HG03520 (cell line): ENCODE results near the gene ATP2A3.
"Not testable (repeated sequence)": the region's sequence is repeated elsewhere in the genome, so short reads cannot be mapped to it uniquely, and the experiment has no call there.

Experiments
- ATAC-seq: cut with Tn5 transposase; IDR thresholded peaks from one replicate; pipeline ENCODE4 v1.9.1; 2021; ENCODE audit warnings: mild to moderate bottlenecking, moderate library complexity; ENCODE audit not compliant: unreplicated experiment

ATP2A3 gene

DNA sequence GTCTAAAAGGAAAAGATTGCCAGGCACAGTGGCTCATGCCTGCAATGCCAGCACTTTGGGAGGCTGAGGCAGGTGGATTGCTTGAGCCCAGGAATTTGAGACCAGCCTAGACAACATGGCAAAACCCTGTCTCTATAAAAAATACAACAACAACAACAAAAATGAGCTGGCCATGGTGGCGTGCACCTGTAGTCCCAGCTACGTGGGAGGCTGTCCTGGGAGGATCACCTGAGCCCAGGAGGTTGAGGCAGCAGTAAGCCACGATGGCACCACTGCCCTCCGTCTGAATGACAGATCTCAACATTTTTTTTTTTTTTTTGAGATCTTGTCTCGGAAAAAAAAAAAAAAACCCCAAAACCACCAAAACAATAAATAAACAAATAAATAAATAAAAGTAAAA lies 28.1 kb upstream of the ATP2A3 start:
- ATAC-seq: no peak

DNA sequence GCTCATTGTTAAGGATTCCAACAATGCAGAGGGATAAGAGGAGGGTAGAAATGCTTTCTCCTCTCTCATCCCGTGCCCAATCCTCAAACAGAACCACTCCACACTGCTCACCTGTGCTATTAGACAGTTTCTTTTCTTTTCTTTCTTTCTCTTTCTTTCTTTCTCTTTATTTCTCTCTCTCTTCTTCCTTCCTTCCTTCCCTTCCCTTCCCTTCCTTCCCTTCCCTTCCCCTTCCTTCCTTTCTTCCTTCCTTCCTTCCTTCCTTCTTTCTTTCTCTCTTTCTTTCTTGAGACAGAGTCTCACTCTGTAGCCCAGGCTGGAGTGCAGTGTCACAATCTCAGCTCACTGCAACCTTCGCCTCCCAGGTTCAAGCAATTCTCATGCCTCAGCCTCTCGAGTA lies 27.5 kb upstream of the ATP2A3 start:
- not testable (repeated sequence) for ATAC-seq

DNA sequence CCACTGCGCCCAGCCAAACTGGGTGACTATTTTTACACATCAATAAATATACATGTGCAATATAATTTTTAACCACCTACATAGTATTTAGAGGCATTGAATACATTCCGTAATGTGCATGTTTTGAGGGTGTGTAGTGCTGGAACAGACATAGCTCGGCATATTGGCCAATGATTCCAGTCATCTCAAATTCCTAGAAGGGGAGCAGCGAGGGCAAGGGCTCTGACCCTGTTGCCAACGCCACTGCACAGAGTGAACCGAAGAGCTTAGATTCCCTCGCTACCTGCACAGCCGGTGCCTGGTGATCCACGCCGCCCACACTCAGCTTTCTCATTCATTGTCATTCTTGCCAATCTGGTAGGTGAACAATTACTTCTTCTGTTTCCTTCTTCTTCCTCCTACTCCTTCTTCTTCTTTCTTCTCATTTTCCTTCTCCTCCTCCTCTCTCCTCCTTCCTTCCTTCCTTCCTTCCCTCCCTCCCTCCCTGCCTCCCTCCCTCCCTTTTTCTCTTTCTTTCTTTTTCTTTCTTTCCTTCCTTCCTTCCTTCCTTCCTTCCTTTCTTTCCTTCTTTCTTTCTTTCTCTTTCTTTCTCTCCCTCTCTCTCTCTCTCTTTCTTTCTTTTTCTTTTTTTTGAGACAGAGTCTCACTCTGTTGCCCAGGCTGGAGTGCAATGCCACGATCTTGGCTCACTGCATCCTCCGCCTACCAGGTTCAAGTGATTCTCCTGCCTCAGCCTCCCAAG lies 26.3 kb upstream of the ATP2A3 start:
- ATAC-seq: no peak

DNA sequence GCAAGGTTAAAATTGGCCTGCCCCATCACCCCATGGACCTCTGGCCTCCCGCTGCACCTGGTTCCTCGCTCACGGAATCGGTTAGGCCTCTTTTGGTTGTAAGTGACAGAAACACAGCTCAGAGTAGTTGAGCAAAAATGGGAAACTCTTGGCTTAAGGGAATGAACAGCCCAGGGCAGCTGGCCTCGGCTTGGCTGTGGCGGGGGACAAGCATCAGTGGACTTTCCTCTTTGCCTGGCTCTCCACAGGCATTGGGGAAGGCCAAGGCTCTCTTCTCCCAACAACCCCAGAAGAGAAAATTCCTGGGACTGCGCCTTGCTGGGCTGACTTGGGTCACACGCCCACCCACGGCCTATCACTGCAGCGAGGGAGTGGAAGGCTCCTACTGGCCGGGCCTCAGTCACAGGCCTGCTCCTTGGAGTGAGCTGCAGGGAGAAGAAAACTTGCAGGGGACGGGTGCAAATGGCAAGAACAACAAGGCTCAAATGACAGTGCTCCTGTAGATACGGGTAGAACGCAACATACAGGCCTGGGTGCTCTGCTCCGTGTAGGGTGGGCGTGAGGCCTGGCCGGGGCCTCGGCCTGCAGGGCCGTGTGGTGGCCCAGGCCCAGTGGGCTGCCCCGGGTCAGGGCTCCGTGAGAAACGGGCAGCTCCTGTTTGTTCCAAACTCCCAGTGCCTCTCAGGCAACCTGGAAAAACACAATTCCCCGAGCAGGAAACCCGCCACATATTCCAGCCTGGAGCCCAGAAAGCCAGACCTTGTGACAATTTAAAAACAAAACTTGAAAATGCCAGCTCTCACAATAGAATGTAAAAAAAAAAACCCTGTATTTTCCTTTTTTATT lies 25.0 kb upstream of the ATP2A3 start:
- ATAC-seq: no peak

DNA sequence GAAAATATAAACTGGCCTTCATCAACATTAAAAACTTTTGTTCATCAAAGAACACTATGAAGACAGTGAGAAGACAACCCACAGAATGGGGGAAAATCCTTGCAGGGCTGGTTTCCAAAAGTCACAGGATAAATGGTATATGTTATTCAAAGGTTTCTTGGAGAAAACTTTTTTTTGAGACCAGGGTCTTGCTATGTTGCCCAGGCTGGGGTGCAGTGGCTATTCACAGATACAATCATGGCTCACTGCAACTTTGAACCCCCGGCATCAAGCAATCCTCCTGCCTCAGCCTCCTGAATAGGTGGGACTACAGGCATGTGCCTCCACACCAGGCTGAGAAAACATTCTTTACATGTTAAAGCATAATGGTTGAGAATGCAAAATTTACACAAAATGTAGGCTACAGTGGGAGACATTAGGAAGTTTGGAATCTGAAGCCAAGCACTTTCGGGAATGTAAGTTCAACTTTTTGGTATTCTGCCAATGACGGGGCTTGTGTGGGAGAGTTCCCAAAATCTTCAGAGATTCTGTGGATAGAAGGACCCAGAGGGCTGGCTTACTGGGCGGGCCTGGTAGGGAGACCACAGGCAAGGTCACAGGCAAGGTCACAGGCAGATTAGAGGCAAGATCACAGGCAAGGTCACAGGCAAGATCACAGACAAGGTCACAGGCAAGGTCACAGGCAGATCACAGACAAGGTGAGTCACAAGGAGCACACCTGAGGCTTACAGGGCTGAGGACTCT lies 24.2 kb upstream of the ATP2A3 start:
- ATAC-seq: no peak

DNA sequence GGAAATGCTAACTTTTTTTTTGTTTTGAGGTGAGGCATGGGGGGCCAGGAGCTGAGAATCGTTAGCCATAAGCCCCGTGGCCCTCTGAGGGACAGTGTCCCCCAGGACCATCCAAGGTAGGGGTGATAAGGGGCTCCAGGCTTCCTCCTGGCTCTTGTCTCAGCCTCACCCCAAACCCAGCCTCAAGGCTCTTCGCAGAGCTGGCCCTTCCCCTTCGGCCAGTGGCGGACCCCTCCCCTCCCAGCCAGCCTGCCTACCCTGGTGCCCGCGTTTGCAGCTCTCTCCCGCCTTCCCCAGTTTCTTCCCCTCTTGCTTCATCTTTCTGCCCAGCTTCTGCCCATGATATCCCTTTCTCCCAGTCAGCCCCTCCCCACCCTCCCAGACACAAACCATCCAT lies 22.7 kb upstream of the ATP2A3 start:
- ATAC-seq: no peak

DNA sequence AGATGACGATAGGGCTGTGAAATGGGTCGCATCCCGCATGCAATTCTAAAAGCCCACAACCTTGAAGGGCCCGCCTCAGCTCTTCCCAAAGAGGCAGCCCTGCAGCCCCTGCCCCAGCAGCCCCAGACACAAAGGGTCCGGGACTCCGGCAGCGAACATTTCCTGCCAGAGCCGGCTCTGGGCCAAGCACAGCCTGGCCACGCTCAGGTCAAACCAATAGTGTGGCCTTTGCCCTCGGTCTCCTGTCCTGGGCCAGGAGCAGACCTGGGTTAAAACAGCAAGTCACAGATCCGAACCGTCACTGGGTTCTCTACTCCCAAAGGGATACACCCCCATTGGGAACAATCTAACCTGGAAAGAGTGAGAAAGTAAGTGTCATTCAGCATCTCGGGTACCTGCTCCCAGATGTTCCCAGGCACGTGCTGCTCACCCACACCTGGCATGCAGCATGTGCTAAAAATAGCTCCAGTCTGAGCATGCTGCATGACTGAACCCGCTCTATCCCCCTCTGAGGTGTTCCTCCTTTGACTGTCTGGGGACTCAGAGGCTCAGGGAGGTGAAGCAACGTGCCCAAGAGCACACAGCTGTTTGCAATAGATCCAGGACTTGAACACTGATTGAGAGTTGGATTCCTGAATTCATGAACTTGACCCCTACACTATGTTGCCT lies 22.2 kb upstream of the ATP2A3 start:
- ATAC-seq: no peak

DNA sequence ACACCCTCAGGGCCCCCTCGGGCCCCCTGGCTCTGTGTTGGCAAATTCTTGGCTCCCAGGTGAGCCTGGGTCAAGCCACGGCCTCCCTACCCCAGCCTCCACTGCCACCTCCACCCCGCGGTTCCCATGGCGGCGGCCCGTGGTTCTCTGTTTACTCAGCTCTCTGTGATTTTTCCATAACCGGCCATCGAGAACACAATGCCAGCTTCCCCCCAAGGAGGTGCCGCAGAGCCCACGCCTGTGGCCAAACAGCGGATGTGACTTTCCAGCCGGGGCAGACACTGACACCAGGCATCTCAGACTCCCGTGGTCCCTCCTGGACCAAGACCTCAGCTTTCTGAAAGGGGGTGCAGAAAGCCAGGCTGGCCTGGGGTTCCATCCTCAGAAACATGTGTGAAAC lies 21.6 kb upstream of the ATP2A3 start:
- ATAC-seq: no peak

DNA sequence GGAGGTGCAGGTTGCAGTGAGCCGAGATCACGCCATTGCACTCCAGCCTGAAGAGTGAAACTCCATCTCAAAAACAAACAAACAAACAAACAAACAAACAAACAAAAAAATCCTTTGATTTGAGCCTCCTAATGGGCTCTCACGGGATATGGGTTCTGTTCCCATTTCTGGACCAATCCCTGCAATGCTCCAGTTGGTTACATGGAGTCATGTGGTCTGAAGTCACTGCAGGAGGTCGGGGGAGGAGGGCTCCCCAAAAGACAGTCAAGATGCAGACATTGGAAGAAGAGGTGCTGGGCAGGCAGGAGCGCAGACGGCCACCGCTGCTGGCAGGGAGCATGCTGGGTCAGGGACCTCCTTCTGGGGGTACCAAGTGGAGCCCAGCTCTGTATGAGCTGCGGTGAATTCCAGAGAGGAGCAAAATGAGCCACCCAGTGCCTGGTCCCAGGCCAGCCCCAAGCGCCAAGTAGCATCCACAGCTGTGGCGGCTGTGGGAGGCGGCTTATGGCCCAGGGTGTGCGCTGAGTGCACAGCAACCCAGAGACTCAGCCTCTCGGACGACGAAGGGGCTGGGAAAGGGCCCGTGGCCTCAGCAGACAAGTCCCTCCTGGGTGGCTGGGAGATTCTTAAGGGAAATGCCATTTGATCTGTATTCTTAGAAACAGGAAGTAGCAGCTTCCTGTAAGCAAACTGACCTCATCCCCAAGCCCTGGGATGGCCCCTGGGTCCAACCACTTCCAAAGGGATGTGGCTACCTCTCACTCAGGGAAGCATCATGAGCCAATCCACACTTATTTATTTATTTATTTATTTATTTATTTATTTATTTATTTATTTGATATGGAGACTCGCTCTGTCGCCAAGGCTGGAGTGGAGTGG lies 19.6 kb upstream of the ATP2A3 start:
- ATAC-seq: no peak

DNA sequence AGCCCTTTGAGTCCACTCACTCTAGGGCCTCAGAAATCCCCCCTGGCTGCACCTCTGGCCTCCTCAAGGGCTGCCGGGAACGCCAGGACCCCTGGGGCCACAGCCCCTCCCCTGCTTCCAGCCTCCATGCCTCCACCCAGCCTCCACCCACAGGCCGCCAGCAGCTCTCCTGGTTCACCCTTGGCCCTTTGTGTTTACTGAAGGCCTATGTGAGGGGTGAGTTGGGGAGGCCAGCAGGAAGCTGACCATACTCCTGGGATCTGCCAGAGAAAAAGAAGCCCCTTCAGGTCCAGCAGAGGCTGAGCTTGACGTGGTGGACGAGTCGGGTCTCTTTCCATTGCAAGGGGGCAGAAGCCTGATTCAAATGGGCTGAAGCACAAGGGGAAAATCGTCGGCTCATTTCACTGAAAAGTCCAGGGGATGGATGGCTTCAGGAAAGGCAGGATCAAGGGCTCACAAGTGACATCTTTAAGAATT lies 18.3 kb upstream of the ATP2A3 start:
- no peak for ATAC-seq

DNA sequence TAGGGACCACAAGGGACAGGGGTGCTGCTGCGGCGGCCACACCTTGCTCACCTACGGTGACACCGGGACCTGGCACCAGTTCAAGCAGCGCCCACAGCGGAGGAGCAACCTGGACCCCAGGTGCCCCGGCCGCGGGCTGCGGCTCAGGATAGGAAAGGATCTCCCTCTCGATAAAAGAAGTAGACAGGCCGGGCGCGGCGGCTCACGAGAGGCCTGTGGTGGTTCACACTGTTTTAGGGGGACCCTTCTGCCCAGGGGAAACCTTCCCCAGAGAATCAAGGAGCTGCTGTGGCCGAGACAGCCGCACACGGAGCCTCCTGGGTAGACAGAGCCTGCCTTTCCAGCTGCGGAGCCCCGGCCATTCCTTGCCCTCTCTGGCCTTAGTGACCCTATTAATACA lies 17.9 kb upstream of the ATP2A3 start:
- no peak for ATAC-seq

DNA sequence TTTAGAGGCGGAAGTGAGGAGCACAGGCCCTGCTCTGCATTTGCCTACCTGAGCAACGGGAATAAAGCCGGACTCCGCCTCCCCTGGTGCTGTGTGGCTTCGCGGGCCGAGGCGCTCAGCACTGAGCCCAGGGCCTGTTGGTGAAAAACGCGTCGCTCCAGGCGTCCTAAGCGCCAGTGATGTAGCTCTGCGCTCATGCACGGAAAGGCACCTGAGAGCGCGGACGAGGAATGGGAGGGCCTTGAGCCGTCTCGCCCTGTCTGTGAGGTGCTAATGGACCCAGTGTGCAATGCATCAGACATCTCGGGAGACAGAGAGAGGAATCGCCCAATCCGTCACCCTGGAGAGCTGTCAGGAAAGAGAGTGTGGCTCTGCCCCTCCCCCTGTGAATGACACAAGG lies 17.2 kb upstream of the ATP2A3 start:
- no peak for ATAC-seq

DNA sequence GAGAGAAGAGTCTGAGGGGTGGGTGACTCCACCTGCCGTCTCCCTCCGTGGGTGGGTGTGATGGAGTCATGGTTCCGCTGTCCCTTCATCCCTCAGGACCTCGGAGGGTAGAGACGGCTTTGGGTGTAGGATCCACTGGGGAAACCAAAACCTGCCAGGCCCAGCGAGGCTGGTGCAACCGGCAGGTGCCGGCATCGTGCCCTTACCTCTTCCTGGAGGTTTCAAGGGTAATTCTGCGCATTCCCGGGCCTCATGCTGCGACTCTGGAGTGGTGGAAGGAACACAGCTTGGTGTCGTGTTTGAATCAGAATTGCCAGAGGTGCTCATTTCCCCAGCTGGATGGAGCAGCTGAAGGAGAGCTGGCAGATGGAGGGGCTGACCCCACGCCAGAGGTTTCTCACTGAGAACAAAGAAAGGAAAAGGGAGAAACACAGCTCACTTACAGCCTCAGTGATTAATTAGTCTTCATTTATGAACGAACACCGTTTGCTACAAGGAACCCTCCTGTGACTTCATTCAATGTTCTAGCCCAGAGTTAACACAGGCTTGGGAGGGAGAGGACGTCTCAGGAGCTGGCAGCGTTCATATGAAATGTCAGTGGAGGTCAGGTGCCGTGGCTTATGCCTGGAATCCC lies 16.3 kb upstream of the ATP2A3 start:
- ATAC-seq: no peak

DNA sequence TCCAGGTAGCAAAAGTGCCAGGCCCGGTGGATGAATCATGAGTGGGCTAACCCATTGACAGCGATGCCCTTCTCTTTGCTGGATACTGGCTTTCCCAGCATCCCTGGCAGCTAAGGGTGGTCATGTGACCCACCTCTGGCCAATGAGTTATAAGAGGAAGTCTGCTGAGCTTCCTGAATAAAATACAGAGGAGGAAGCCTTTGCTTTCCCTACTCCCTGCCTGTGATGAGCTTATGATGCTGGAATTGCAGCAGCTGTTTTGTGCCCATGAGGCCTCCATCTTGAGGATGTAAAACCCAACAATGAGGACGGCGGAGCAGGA lies 15.0 kb upstream of the ATP2A3 start:
- ATAC-seq: no peak

DNA sequence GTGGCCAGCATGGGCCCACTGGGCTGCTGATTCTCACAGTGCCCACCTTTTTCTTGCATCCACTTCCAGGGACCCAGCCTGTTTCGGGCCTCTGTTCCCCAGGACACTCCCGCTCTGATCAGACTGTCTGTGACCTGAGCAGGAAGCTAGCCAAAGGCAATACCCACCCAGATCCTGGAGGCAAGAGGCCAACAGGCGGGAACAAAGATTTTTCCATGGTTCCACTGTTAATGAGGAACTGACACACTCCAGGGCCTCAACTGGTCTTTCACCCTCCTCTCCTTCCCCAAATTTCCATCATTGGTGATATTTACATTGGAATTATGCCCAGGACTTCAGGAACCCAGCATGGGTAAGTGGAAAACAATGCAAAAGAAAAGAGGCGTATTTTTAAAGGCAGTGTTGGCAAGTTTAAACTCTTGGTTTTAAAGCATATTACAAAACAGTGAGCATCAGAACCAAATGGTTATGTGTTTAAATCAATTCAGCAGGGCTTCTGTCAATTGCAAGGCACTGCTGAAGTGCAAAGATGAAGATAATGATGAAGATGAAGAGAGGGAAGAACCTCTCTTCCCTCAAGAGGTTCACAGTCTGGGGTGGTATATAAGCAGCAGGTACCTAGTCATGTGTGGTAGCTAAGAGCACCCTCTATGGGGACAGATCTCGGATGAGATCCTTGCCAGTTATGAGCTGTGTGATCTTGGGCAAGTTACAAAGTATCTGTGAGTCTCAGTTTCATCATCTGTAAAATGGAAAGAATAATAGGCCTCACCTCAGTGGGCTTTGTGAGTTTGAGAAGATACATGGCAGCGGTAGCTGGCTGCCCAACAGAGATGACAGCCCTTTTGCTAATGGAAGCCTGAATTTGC lies 14.4 kb upstream of the ATP2A3 start:
- ATAC-seq: no peak

DNA sequence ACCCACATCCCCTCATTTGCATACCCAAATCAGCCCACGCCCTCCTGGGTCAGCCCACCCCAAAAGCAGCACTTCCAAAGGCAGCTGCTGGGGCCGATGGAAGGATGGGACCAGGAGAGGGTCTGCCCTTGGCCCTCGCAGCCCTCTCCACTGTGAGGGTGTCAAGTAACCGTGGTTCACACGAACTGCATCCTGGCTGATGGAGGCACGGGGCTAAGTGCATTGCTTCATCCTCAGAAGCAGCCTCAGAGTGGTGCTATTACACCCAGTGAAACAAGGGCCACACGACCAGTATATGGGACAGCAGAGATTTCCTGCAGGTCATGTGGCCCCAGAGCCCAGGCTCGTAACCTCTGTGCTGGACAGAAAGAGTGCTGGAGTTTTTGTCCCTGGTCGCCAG lies 13.2 kb upstream of the ATP2A3 start:
- no peak for ATAC-seq

DNA sequence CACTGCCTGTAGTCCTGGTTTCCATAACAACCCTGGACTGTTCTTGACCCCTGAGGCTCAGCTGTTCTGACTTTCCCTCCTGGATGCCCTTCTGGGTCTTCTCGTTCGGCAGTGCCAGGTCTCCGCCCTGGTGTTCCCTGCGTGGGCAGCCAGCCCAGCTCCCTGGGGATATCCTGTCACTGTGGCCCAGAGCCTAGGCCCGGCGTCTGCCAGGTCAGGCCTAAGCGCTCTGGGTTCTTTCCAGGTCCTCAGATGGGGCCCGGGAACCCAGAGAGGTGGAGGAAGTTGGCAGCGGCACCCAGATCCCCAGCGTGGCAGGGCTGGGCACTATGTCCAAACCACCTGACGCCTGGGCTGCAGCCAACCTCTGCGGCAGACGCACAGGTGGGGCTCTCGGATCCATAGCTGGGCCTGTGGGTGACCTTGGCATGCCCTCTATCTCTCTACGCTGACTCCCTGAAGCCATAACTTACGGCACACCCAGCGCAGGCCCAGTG lies 12.5 kb upstream of the ATP2A3 start:
- ATAC-seq: no peak

DNA sequence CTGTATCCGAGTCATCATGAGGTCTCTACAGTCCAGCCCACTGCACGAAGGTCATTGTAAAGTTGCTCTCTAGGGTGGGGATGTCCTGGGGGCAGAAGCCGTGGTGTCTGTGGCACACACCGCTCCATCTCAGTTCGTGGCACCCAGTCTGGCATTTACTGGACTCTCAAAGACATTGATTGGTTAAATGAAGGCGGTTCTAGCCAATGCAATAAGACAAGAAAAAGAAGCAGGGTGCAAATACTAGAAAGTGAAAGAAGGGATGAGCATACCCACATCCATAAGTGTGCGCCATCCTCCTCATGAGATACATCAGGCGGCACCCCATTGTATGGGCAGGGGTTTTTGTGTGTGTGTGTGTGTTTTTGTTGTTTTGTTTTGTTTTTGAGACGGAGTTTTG lies 10.7 kb upstream of the ATP2A3 start:
- ATAC-seq: no peak
